HepG2 (cell line): ENCODE results near the gene POGLUT3. TPM values are rescaled to one million over a fixed set of nuclear protein-coding genes. Genes with fewer than 3 reads are reported as not detected.

Experiments
- AKNA ChIP-seq: sonication (generic); formaldehyde crosslinking; IDR thresholded peaks from 2 replicates; pipeline ENCODE4 v1.4.0; 2020; ENCODE audit warnings: missing genetic modification reagents, borderline replicate concordance
- CC2D1A ChIP-seq: sonication (generic); formaldehyde crosslinking; IDR thresholded peaks from 2 replicates; pipeline ENCODE4 v1.8.1; 2023; ENCODE audit warnings: mild to moderate bottlenecking, missing genetic modification reagents
- CHD2 ChIP-seq: IDR thresholded peaks from 2 replicates; pipeline ENCODE4 v1.6.1; 2011; ENCODE audit warnings: low read depth, low read length, improper control_type of control experiment
- DNMT1 ChIP-seq: sonication (generic); formaldehyde crosslinking; IDR thresholded peaks from 2 replicates; pipeline ENCODE4 v1.5.1; 2020; ENCODE audit warnings: mild to moderate bottlenecking, missing genetic modification reagents
- EEA1 ChIP-seq: sonication (generic); formaldehyde crosslinking; IDR thresholded peaks from 2 replicates; pipeline ENCODE4 v1.5.1; 2020; ENCODE audit warnings: mild to moderate bottlenecking, missing genetic modification reagents, borderline replicate concordance
- FOSL1 ChIP-seq: sonication (generic); formaldehyde crosslinking; IDR thresholded peaks from 2 replicates; pipeline ENCODE4 v1.9.0; 2021; ENCODE audit warnings: missing genetic modification reagents, borderline replicate concordance
- HNF4A ChIP-seq: sonication (generic); formaldehyde crosslinking; IDR thresholded peaks from 2 replicates; pipeline ENCODE4 v1.4.0; 2020; ENCODE audit warnings: missing genetic modification reagents
- HOXA3 ChIP-seq: sonication (generic); formaldehyde crosslinking; IDR thresholded peaks from 2 replicates; pipeline ENCODE4 v1.5.0; 2020; ENCODE audit warnings: missing genetic modification reagents
- JUND ChIP-seq: sonication (generic); formaldehyde crosslinking; IDR thresholded peaks from 2 replicates; pipeline ENCODE4 v1.8.0; 2022; ENCODE audit warnings: mild to moderate bottlenecking, missing genetic modification reagents
- MTERF4 ChIP-seq: sonication (generic); formaldehyde crosslinking; IDR thresholded peaks from 2 replicates; pipeline ENCODE4 v1.8.0; 2023; ENCODE audit warnings: mild to moderate bottlenecking, missing genetic modification reagents
- MZF1 ChIP-seq: sonication (generic); formaldehyde crosslinking; IDR thresholded peaks from 2 replicates; pipeline ENCODE4 v1.8.1; 2023; ENCODE audit warnings: mild to moderate bottlenecking, missing genetic modification reagents, borderline replicate concordance
- ZBTB49 ChIP-seq: sonication (generic); formaldehyde crosslinking; IDR thresholded peaks from 2 replicates; pipeline ENCODE4 v1.4.0; 2020; ENCODE audit warnings: missing genetic modification reagents, borderline replicate concordance
- ZNF431 ChIP-seq: sonication (generic); formaldehyde crosslinking; IDR thresholded peaks from 2 replicates; pipeline ENCODE4 v1.9.0; 2022; ENCODE audit warnings: missing genetic modification reagents, low read depth, mild to moderate bottlenecking, borderline replicate concordance
- polyA plus RNA-seq, 8 experiments: library from polyadenylated mRNA; depleted of rRNA in 3 of 8; stranded (reverse) in 7 of 8; unstranded in 1 of 8; fragments of >200 nt; fragmentation: Illumina TruSeq in 4 of 8; extraction: Trizol in 4 of 8; gene quantifications; 2 replicates each; pipeline versions ENCODE4 v1.2.1 to v1.2.3, GENCODE V29; 2011 to 2016; ENCODE audit warnings: low read depth in 4 of 8, missing spikeins in 1 of 8, mixed read lengths in 1 of 8; ENCODE audit not compliant: insufficient read depth in 1 of 8
- total RNA-seq, 5 experiments: library from RNA; depleted of rRNA; stranded (reverse); fragments of >200 nt; fragmentation: Illumina TruSeq; extraction: Trizol; gene quantifications; 2 replicates each; pipeline ENCODE4 v1.2.3, GENCODE V29; 2016; ENCODE audit warnings: low read depth in 1 of 5
- TF ChIP-seq, protein P1 (sequence below): sonication (generic); formaldehyde crosslinking; IDR thresholded peaks from 2 replicates; pipeline ENCODE4 v1.4.0; 2020; ENCODE audit warnings: missing genetic modification reagents
- TF ChIP-seq, protein P2 (sequence below): sonication (generic); formaldehyde crosslinking; IDR thresholded peaks from 2 replicates; pipeline ENCODE4 v1.4.0; 2020; ENCODE audit warnings: missing genetic modification reagents
- TF ChIP-seq, protein P3 (sequence below): sonication (generic); formaldehyde crosslinking; IDR thresholded peaks from 2 replicates; pipeline ENCODE4 v1.4.0; 2020; ENCODE audit warnings: mild to moderate bottlenecking, missing genetic modification reagents

POGLUT3 gene
- total and polyA plus RNA-seq, 2 of the 13 experiments (the other 11 are each of a cell fraction or from before 2014, with no cell fraction given) = 14.3 to 22.0 TPM

DNA sequence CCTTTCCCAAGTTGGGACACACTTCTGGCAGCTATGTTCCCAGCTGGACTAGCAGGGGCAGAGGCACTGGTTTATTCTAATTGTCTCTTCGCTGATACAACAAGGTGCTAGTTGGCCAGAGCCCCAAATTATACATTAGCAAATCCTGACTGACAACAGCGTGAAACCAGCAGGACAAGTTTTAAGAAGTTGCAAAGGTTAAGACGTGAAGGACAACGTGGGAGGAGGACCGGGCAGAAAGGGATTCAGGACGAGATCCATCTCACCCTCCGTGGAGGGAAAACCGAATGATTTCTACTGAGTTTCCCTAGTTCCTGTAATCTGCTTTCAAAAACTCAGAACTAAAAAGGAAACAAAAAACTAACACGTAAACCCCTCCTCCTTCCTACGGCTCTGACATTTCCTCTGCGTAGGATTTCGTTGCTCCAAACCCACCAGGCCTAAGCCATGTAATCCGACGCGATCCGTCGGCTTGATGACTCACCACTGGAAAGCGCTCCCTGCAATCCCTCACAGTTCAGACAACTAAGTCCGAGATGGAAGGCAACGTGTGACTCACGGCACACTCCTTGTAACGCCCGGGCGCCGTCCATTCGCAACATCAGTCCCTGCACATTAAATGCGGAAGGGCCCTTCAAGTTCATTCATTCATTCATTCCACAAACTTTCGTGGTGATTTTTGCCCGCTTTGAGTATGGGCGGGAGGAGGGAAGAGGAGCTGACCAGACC is 703 bp downstream of the POGLUT3 start (continued):
- TF ChIP-seq AKNA (no peak), ZBTB49 (CRISPR knock-in tag) (no peak), HNF4A (no peak), DNMT1 (CRISPR knock-in tag) (no peak), CC2D1A (0 out of 2 replicates have a peak, but pooled peaks have one; percentile 27), EEA1 (CRISPR knock-in tag) (no peak), ZNF431 (CRISPR knock-in tag) (no peak), JUND (CRISPR knock-in tag) (peak; percentile 97), CHD2 (no peak), FOSL1 (CRISPR knock-in tag) (peak; percentile 89), MTERF4 (CRISPR knock-in tag) (no peak), MZF1 (CRISPR knock-in tag) (no peak), HOXA3 (CRISPR knock-in tag) (peak; percentile 80)
- TF ChIP-seq, protein P1, sequence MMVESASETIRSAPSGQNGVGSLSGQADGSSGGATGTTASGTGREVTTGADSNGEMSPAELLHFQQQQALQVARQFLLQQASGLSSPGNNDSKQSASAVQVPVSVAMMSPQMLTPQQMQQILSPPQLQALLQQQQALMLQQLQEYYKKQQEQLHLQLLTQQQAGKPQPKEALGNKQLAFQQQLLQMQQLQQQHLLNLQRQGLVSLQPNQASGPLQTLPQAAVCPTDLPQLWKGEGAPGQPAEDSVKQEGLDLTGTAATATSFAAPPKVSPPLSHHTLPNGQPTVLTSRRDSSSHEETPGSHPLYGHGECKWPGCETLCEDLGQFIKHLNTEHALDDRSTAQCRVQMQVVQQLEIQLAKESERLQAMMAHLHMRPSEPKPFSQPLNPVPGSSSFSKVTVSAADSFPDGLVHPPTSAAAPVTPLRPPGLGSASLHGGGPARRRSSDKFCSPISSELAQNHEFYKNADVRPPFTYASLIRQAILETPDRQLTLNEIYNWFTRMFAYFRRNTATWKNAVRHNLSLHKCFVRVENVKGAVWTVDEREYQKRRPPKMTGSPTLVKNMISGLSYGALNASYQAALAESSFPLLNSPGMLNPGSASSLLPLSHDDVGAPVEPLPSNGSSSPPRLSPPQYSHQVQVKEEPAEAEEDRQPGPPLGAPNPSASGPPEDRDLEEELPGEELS (CRISPR knock-in tag) = no peak; the same call in 1 of the 2 replicates
- TF ChIP-seq, protein P2, sequence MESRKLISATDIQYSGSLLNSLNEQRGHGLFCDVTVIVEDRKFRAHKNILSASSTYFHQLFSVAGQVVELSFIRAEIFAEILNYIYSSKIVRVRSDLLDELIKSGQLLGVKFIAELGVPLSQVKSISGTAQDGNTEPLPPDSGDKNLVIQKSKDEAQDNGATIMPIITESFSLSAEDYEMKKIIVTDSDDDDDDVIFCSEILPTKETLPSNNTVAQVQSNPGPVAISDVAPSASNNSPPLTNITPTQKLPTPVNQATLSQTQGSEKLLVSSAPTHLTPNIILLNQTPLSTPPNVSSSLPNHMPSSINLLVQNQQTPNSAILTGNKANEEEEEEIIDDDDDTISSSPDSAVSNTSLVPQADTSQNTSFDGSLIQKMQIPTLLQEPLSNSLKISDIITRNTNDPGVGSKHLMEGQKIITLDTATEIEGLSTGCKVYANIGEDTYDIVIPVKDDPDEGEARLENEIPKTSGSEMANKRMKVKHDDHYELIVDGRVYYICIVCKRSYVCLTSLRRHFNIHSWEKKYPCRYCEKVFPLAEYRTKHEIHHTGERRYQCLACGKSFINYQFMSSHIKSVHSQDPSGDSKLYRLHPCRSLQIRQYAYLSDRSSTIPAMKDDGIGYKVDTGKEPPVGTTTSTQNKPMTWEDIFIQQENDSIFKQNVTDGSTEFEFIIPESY (CRISPR knock-in tag) = no peak
- TF ChIP-seq, protein P3, sequence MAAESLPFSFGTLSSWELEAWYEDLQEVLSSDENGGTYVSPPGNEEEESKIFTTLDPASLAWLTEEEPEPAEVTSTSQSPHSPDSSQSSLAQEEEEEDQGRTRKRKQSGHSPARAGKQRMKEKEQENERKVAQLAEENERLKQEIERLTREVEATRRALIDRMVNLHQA = no peak
